Neural progenitor cell (in vitro differentiated cells): ENCODE results near the gene MFAP5.

ENCODE experiments used
- EZH2 ChIP-seq: fragments of 200-600 bp; sonication (generic); IDR thresholded peaks from 2 replicates; pipeline ENCODE4 v1.6.1; 2017; ENCODE audit warnings: antibody characterized with exemption, mild to moderate bottlenecking, moderate library complexity
- EZH2phosphoT487 ChIP-seq: fragments of 200-600 bp; sonication (generic); IDR thresholded peaks from 2 replicates; pipeline ENCODE4 v1.6.1; 2017; ENCODE audit warnings: antibody characterized with exemption
- TF ChIP-seq, protein P1 (sequence below): fragments of 200-600 bp; sonication (generic); IDR thresholded peaks from 2 replicates; pipeline ENCODE4 v1.5.1; 2017; ENCODE audit warnings: antibody characterized with exemption, mild to moderate bottlenecking

- TF ChIP-seq, protein P1, sequence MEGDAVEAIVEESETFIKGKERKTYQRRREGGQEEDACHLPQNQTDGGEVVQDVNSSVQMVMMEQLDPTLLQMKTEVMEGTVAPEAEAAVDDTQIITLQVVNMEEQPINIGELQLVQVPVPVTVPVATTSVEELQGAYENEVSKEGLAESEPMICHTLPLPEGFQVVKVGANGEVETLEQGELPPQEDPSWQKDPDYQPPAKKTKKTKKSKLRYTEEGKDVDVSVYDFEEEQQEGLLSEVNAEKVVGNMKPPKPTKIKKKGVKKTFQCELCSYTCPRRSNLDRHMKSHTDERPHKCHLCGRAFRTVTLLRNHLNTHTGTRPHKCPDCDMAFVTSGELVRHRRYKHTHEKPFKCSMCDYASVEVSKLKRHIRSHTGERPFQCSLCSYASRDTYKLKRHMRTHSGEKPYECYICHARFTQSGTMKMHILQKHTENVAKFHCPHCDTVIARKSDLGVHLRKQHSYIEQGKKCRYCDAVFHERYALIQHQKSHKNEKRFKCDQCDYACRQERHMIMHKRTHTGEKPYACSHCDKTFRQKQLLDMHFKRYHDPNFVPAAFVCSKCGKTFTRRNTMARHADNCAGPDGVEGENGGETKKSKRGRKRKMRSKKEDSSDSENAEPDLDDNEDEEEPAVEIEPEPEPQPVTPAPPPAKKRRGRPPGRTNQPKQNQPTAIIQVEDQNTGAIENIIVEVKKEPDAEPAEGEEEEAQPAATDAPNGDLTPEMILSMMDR, result no peak
- TF ChIP-seq EZH2phosphoT487 (no peak), EZH2 (no peak)
Observed at GRCh38 chr12:8709124-8709830, 46.7 kb upstream of the MFAP5 start.
